ENCODE data around the gene SNX32. TPM values are rescaled to one million over a fixed set of nuclear protein-coding genes. Genes with fewer than 3 reads are reported as not detected.

SNX32 gene
- total and polyA plus RNA-seq, 2 of the 13 experiments (the other 11 are each of a cell fraction or from before 2014, with no cell fraction given) = 0.09 to 0.34 TPM

DNA sequence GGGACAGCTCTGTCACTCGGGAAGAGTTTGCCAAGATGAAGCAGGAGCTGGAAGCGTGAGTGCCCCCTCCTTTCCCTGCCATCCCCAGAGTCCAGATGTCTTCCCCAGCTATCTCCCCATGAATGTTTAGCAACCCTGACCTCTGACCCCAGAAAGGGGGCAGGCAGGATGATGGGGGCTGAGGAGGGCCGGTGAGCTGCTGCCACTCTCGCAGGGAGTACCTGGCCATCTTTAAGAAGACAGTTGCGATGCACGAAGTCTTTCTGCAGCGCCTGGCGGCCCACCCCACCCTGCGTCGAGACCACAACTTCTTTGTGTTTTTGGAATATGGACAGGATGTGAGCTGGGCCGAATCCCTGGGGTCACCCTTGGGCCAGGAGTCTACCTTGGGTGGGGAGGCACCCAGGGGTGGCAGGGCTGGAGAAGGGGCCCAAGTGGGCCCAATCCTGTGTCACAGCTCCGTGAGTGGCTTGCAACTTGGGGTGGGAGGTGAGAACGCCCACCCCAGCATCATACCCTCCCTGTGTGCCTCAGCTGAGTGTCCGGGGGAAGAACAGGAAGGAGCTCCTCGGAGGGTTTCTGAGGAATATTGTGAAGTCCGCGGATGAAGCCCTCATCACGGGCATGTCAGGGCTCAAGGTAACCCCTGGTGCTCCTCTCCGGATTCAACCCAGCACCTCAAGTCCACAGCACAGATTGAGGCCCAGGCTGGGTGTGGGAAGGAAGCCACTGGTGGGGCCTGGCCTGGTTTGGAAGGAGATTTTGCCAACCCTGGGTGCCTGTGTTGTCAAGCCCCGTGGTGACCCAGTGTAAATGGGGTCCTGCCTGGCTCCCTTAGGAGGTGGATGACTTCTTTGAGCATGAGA, 16.7 kb downstream of the SNX32 start (continued):
- TF ChIP-seq KIAA2018 (CRISPR knock-in tag; IDR thresholded peaks at IDR 0.05; ENCODE audit: borderline replicate concordance) = no peak
- TF ChIP-seq GATA4 (IDR thresholded peaks at IDR 0.05; ENCODE audit: borderline replicate concordance, low read depth) = no peak
- TF ChIP-seq, protein P1, sequence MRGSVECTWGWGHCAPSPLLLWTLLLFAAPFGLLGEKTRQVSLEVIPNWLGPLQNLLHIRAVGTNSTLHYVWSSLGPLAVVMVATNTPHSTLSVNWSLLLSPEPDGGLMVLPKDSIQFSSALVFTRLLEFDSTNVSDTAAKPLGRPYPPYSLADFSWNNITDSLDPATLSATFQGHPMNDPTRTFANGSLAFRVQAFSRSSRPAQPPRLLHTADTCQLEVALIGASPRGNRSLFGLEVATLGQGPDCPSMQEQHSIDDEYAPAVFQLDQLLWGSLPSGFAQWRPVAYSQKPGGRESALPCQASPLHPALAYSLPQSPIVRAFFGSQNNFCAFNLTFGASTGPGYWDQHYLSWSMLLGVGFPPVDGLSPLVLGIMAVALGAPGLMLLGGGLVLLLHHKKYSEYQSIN (CRISPR knock-in tag; IDR thresholded peaks at IDR 0.05; ENCODE audit: borderline replicate concordance) = no peak
- TF ChIP-seq ESRRA (CRISPR knock-in tag; IDR thresholded peaks at IDR 0.05; ENCODE audit: low read depth) = no peak
- TF ChIP-seq, protein P2, sequence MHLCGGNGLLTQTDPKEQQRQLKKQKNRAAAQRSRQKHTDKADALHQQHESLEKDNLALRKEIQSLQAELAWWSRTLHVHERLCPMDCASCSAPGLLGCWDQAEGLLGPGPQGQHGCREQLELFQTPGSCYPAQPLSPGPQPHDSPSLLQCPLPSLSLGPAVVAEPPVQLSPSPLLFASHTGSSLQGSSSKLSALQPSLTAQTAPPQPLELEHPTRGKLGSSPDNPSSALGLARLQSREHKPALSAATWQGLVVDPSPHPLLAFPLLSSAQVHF (CRISPR knock-in tag; IDR thresholded peaks at IDR 0.05) = no peak
- no peak for TF ChIP-seq ZNF614 (CRISPR knock-in tag; IDR thresholded peaks at IDR 0.05; ENCODE audit: borderline replicate concordance)
- TF ChIP-seq ZNF33A (CRISPR knock-in tag; IDR thresholded peaks at IDR 0.05; ENCODE audit: borderline replicate concordance) = no peak
- no peak for TF ChIP-seq ZNF784 (CRISPR knock-in tag; IDR thresholded peaks at IDR 0.05; ENCODE audit: borderline replicate concordance)
- TF ChIP-seq, protein P3, sequence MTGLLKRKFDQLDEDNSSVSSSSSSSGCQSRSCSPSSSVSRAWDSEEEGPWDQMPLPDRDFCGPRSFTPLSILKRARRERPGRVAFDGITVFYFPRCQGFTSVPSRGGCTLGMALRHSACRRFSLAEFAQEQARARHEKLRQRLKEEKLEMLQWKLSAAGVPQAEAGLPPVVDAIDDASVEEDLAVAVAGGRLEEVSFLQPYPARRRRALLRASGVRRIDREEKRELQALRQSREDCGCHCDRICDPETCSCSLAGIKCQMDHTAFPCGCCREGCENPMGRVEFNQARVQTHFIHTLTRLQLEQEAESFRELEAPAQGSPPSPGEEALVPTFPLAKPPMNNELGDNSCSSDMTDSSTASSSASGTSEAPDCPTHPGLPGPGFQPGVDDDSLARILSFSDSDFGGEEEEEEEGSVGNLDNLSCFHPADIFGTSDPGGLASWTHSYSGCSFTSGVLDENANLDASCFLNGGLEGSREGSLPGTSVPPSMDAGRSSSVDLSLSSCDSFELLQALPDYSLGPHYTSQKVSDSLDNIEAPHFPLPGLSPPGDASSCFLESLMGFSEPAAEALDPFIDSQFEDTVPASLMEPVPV (CRISPR knock-in tag; IDR thresholded peaks at IDR 0.05) = 0 out of 2 replicates have a peak, but pooled peaks have one; percentile 52
- no peak for TF ChIP-seq ZSCAN25 (CRISPR knock-in tag; IDR thresholded peaks at IDR 0.05)
- TF ChIP-seq RAD51 (IDR thresholded peaks at IDR 0.05; ENCODE audit: borderline replicate concordance) = no peak
- no peak for TF ChIP-seq ZBTB49 (CRISPR knock-in tag; IDR thresholded peaks at IDR 0.05; ENCODE audit: borderline replicate concordance)
